ENCODE results near the gene FXYD4.

DNA sequence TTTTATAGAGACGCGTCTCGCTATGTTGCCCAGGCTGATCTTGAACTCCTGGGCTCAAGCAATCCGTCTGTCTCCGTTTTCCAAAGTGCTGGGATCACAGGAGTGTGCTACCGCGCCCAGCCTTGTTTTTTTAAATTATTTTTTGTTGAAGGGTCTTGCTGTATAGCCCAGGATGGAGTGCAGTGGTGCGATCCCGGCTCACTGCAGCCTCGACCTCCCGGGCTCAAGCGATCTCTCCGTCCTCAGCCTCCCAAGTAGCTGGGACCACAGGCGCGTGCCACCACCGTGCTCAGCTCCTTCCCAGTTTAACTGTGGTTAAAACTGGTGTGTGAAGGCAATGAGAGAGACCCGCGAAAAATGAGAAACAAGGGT, 48.5 kb downstream of the FXYD4 start:
- TF ChIP-seq, protein P1, sequence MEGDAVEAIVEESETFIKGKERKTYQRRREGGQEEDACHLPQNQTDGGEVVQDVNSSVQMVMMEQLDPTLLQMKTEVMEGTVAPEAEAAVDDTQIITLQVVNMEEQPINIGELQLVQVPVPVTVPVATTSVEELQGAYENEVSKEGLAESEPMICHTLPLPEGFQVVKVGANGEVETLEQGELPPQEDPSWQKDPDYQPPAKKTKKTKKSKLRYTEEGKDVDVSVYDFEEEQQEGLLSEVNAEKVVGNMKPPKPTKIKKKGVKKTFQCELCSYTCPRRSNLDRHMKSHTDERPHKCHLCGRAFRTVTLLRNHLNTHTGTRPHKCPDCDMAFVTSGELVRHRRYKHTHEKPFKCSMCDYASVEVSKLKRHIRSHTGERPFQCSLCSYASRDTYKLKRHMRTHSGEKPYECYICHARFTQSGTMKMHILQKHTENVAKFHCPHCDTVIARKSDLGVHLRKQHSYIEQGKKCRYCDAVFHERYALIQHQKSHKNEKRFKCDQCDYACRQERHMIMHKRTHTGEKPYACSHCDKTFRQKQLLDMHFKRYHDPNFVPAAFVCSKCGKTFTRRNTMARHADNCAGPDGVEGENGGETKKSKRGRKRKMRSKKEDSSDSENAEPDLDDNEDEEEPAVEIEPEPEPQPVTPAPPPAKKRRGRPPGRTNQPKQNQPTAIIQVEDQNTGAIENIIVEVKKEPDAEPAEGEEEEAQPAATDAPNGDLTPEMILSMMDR (IDR thresholded peaks at IDR 0.05; ENCODE audit: insufficient read depth, low read length) = no peak
- TF ChIP-seq, protein P2, sequence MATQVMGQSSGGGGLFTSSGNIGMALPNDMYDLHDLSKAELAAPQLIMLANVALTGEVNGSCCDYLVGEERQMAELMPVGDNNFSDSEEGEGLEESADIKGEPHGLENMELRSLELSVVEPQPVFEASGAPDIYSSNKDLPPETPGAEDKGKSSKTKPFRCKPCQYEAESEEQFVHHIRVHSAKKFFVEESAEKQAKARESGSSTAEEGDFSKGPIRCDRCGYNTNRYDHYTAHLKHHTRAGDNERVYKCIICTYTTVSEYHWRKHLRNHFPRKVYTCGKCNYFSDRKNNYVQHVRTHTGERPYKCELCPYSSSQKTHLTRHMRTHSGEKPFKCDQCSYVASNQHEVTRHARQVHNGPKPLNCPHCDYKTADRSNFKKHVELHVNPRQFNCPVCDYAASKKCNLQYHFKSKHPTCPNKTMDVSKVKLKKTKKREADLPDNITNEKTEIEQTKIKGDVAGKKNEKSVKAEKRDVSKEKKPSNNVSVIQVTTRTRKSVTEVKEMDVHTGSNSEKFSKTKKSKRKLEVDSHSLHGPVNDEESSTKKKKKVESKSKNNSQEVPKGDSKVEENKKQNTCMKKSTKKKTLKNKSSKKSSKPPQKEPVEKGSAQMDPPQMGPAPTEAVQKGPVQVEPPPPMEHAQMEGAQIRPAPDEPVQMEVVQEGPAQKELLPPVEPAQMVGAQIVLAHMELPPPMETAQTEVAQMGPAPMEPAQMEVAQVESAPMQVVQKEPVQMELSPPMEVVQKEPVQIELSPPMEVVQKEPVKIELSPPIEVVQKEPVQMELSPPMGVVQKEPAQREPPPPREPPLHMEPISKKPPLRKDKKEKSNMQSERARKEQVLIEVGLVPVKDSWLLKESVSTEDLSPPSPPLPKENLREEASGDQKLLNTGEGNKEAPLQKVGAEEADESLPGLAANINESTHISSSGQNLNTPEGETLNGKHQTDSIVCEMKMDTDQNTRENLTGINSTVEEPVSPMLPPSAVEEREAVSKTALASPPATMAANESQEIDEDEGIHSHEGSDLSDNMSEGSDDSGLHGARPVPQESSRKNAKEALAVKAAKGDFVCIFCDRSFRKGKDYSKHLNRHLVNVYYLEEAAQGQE (IDR thresholded peaks at IDR 0.05; ENCODE audit: insufficient replicate concordance, low read depth) = no peak
